ENCODE data around the gene NREP. TPM values are rescaled to one million over a fixed set of nuclear protein-coding genes. Genes with fewer than 3 reads are reported as not detected.

NREP gene
- total RNA-seq, 2 donors from 2014 or later: 16.6 to 19.0 TPM

- peak; percentile 78 for DNase-seq
- H3K9ac ChIP-seq (ENCODE audit: low read depth in 2 of 2, low read length in 2 of 2): peak overlapping the region in 1 of 2 donors; percentile 1
- H3K27me3 ChIP-seq: no peaks in the 10 kb centered on the region
- H3K4me3 ChIP-seq: no peak overlapping the region
- H3K9me3 ChIP-seq: no peaks in the 10 kb centered on the region
- peaks cover 6% of the 10 kb centered on the region for H3K4me1 ChIP-seq
- no peak for TF ChIP-seq CTCF (IDR thresholded peaks at IDR 0.05)
- peak overlapping the region; percentile 28 for H3K27ac ChIP-seq
- intact Hi-C loops (cut with DNase I): loop anchor here (10.0 kb wide), 1 partner anchor 464 kb away; no protein-coding TSS in a partner anchor
- H3K36me3 ChIP-seq: no peaks in the 10 kb centered on the region
Observed at GRCh38 chr5:111680737-111681413, 76.1 kb downstream of the NREP start.

- H3K4me1 ChIP-seq: peaks cover 6% of the 10 kb centered on the region
- H3K36me3 ChIP-seq: no peaks in the 10 kb centered on the region
- no peak for DNase-seq
- intact Hi-C loops (cut with DNase I): loop anchor here (10.0 kb wide), 1 partner anchor 465 kb away; no protein-coding TSS in a partner anchor
- no peak for TF ChIP-seq CTCF (IDR thresholded peaks at IDR 0.05)
- no peak overlapping the region for H3K27ac ChIP-seq
- no peaks in the 10 kb centered on the region for H3K27me3 ChIP-seq
- H3K4me3 ChIP-seq: no peak overlapping the region
- no peaks in the 10 kb centered on the region for H3K9me3 ChIP-seq
- no peak overlapping the region for H3K9ac ChIP-seq (ENCODE audit: low read depth in 2 of 2, low read length in 2 of 2)
Observed at GRCh38 chr5:111679611-111680010, 77.4 kb downstream of the NREP start.

Other genes starting within 250 kb of the NREP start
- gene STARD4, start 244.7 kb downstream of the NREP start, total RNA-seq: 10 to 100 TPM; 29.0 to 90.0 TPM